A549 (cell line): ENCODE data around the gene RXRA.

ENCODE experiments used
- BHLHE40 ChIP-seq: IDR thresholded peaks from 2 replicates; pipeline ENCODE4 v1.6.1; 2012; ENCODE audit warnings: low read depth, low read length, inconsistent platforms
- CEBPB ChIP-seq, 2 experiments: fragments of >200 bp in 1 of 2; sonication (Bioruptor Twin) in 1 of 2; formaldehyde crosslinking in 1 of 2; IDR thresholded peaks; 2 replicates each; pipeline ENCODE4 v1.6.1; 2012 to 2016
- CHD2 ChIP-seq: fragments of 150-350 bp; IDR thresholded peaks from 2 replicates; pipeline ENCODE4 v1.6.1; 2014; ENCODE audit warnings: low read length; ENCODE audit not compliant: partially characterized antibody
- EP300 ChIP-seq, 2 experiments: fragments of >200 bp; sonication (Bioruptor Twin); formaldehyde crosslinking; IDR thresholded peaks; 2 replicates in 1 of 2; 3 replicates in 1 of 2; pipeline ENCODE4 v1.6.1; 2016 to 2017
- HEYL ChIP-seq: fragments of 250-450 bp; sonication (Bioruptor Pico); IDR thresholded peaks from 2 replicates; pipeline ENCODE4 v1.8.0; 2021; ENCODE audit warnings: mild to moderate bottlenecking, moderate library complexity
- HOXB13 ChIP-seq: fragments of 250-450 bp; sonication (Bioruptor Pico); IDR thresholded peaks from 2 replicates; pipeline ENCODE4 v1.5.0; 2020; ENCODE audit warnings: low read depth, mild to moderate bottlenecking, moderate library complexity
- MAZ ChIP-seq: fragments of 150-350 bp; IDR thresholded peaks from 2 replicates; pipeline ENCODE4 v1.6.1; 2014; ENCODE audit warnings: antibody characterized with exemption, low read depth, low read length, borderline replicate concordance
- NR3C1 ChIP-seq: fragments of >200 bp; sonication (Bioruptor Twin); formaldehyde crosslinking; IDR thresholded peaks from 3 replicates; pipeline ENCODE4 v1.6.1; 2017
- POLR2A ChIP-seq: IDR thresholded peaks from 2 replicates; pipeline ENCODE4 v1.6.1; 2012; ENCODE audit warnings: mild to moderate bottlenecking, low read length
- RAD21 ChIP-seq, 2 experiments: fragments of >200 bp in 1 of 2; sonication (Bioruptor Twin) in 1 of 2; formaldehyde crosslinking in 1 of 2; IDR thresholded peaks in 1 of 2; conservative IDR thresholded peaks in 1 of 2; 2 replicates in 1 of 2; 3 replicates in 1 of 2; pipeline ENCODE4 v1.6.1; 2012 to 2018; ENCODE audit warnings: inconsistent platforms in 1 of 2
- REST ChIP-seq: fragments of 200-600 bp; sonication (generic); IDR thresholded peaks from 2 replicates; pipeline ENCODE4 v1.6.1; 2016; ENCODE audit warnings: antibody characterized with exemption, mild to moderate bottlenecking, moderate library complexity
- RNF2 ChIP-seq: fragments of 200-600 bp; sonication (generic); IDR thresholded peaks from 2 replicates; pipeline ENCODE4 v1.6.1; 2016; ENCODE audit warnings: low read depth, mild to moderate bottlenecking, antibody characterized with exemption, moderate library complexity, borderline replicate concordance
- SMC3 ChIP-seq: fragments of >200 bp; sonication (Bioruptor Twin); formaldehyde crosslinking; IDR thresholded peaks from 3 replicates; pipeline ENCODE4 v1.6.1; 2018; ENCODE audit warnings: inconsistent platforms
- TF ChIP-seq, protein P1 (sequence below): fragments of >200 bp; sonication (Bioruptor Twin); formaldehyde crosslinking; IDR thresholded peaks from 3 replicates; pipeline ENCODE4 v1.5.1; 2016

DNA sequence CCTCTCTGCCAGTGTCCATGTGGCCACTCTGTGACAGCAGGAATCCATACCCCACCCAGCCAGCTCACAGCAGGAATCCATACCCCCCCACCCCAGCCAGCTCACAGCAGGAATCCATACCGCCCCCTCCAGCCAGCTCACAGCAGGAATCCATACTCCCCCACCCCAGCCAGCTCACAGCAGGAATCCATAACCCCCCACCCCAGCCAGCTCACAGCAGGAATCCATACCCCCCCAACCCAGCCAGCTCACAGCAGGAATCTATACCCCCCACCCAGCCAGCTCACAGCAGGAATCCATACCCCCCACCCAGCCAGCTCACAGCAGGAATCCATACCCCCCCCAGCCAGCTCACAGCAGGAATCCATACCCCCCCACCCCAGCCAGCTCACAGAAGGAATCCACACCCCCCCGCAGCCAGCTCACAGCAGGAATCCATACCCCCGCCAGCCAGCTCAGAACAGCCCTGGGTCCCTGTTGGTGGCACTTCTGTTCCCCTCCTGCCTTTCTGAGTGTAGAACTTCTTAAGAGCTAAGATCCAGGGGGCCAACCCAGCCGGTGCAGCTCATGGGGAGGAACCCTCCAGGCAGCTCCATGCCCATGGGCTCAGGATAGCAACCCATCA, 8.4 kb upstream of the RXRA start:
- no peak for TF ChIP-seq POLR2A
- TF ChIP-seq, protein P1, sequence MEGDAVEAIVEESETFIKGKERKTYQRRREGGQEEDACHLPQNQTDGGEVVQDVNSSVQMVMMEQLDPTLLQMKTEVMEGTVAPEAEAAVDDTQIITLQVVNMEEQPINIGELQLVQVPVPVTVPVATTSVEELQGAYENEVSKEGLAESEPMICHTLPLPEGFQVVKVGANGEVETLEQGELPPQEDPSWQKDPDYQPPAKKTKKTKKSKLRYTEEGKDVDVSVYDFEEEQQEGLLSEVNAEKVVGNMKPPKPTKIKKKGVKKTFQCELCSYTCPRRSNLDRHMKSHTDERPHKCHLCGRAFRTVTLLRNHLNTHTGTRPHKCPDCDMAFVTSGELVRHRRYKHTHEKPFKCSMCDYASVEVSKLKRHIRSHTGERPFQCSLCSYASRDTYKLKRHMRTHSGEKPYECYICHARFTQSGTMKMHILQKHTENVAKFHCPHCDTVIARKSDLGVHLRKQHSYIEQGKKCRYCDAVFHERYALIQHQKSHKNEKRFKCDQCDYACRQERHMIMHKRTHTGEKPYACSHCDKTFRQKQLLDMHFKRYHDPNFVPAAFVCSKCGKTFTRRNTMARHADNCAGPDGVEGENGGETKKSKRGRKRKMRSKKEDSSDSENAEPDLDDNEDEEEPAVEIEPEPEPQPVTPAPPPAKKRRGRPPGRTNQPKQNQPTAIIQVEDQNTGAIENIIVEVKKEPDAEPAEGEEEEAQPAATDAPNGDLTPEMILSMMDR: no peak
- TF ChIP-seq EP300 (IDR thresholded peaks at IDR 0.05): no peak
- no peak for TF ChIP-seq REST
- no peak for TF ChIP-seq CHD2
- no peak for TF ChIP-seq CEBPB (IDR thresholded peaks at IDR 0.05)
- TF ChIP-seq SMC3: no peak
- no peak for TF ChIP-seq MAZ
- no peak for TF ChIP-seq HEYL (CRISPR knock-in tag)
- TF ChIP-seq HOXB13 (CRISPR knock-in tag): no peak
- no peak for TF ChIP-seq RAD21 (conservative IDR thresholded peaks at IDR 0.05 in 1 of 2, IDR thresholded peaks at IDR 0.05 in 1 of 2)
- no peak for TF ChIP-seq NR3C1
- TF ChIP-seq BHLHE40: no peak
- no peak for TF ChIP-seq RNF2
